Keratinocyte (primary cell): ENCODE data around the gene SPINK9. TPM values are rescaled to one million over a fixed set of nuclear protein-coding genes. Genes with fewer than 3 reads are reported as not detected.

Source experiments
- DNase-seq: peaks from one replicate; pipeline ENCODE4 v3.0.0-alpha.2; 2011; ENCODE audit warnings: low read depth, missing footprints, low spot score
- FAIRE-seq: peaks from 2 replicates; lab custom pipeline; 2011; peaks lifted over from hg19 to GRCh38; lab: Jason Lieb, UNC
- H2AFZ ChIP-seq: 2 replicates; pipeline ENCODE4 v1.6.0; 2012; ENCODE audit warnings: low read length, control low read depth, inconsistent platforms; ENCODE audit not compliant: control insufficient read depth
- H3K27ac ChIP-seq: 2 replicates; pipeline ENCODE4 v1.5.1; 2011; ENCODE audit warnings: low read length; ENCODE audit not compliant: control insufficient read depth, insufficient read depth
- H3K27me3 ChIP-seq: 3 replicates; pipeline ENCODE4 v1.6.0; 2011; ENCODE audit warnings: low read length; ENCODE audit not compliant: control insufficient read depth, insufficient read depth; ENCODE audit errors: extremely low read depth
- H3K36me3 ChIP-seq, 2 experiments: 2 replicates in 1 of 2; 3 replicates in 1 of 2; pipeline ENCODE4 v1.5.1; 2011; ENCODE audit warnings: low read length in 2 of 2, mild to moderate bottlenecking in 1 of 2; ENCODE audit not compliant: control insufficient read depth in 2 of 2, insufficient read depth in 2 of 2; ENCODE audit errors: extremely low read depth in 1 of 2
- H3K4me1 ChIP-seq: 3 replicates; pipeline ENCODE4 v1.5.1; 2011; ENCODE audit warnings: low read length; ENCODE audit not compliant: control insufficient read depth, insufficient read depth; ENCODE audit errors: extremely low read depth
- H3K4me2 ChIP-seq: 3 replicates; pipeline ENCODE4 v1.6.0; 2011; ENCODE audit warnings: low read depth, low read length; ENCODE audit not compliant: control insufficient read depth, insufficient read depth; ENCODE audit errors: extremely low read depth
- H3K4me3 ChIP-seq, 3 experiments: fragments of 200-600 bp in 1 of 3; sonication (generic) in 1 of 3; 2 replicates in 2 of 3; 3 replicates in 1 of 3; pipeline ENCODE4 v1.5.1; 2011 to 2016; ENCODE audit warnings: low read length in 3 of 3, mild to moderate bottlenecking in 3 of 3, control low read depth in 2 of 3, inconsistent platforms in 1 of 3, low read depth in 1 of 3, mixed read lengths in 1 of 3, mixed run types in 1 of 3, moderate library complexity in 1 of 3; ENCODE audit not compliant: control insufficient read depth in 2 of 3, insufficient read depth in 2 of 3; ENCODE audit errors: extremely low read depth in 1 of 3
- H3K79me2 ChIP-seq: 2 replicates; pipeline ENCODE4 v1.6.0; 2012; ENCODE audit warnings: low read length; ENCODE audit not compliant: control insufficient read depth, insufficient read depth
- H3K9ac ChIP-seq: 3 replicates; pipeline ENCODE4 v1.6.0; 2011; ENCODE audit warnings: low read length; ENCODE audit not compliant: control insufficient read depth, insufficient read depth; ENCODE audit errors: extremely low read depth
- H3K9me1 ChIP-seq: 3 replicates; pipeline ENCODE4 v1.6.0; 2011; ENCODE audit warnings: low read length; ENCODE audit not compliant: control insufficient read depth, insufficient read depth; ENCODE audit errors: extremely low read depth
- H3K9me3 ChIP-seq: 2 replicates; pipeline ENCODE4 v1.5.1; 2012; ENCODE audit warnings: low read depth, low read length; ENCODE audit not compliant: control insufficient read depth
- H4K20me1 ChIP-seq: 3 replicates; pipeline ENCODE4 v1.6.0; 2011; ENCODE audit warnings: low read length; ENCODE audit not compliant: control insufficient read depth, insufficient read depth; ENCODE audit errors: extremely low read depth
- EZH2 ChIP-seq: IDR thresholded peaks from one replicate; pipeline ENCODE4 v1.6.1; 2012; ENCODE audit warnings: inconsistent platforms, mild to moderate bottlenecking, low read length, moderate library complexity
- dilution Hi-C: fragments of 300-500 bp; cut with MboI; formaldehyde crosslinking; loops from one replicate; pipeline ENCODE4 v1.7.0; 2020; ENCODE audit warnings: low sequenced_read_pairs; ENCODE audit not compliant: extremely low pct_ligation_motif_present
- polyA plus RNA-seq, 5 experiments: library from polyadenylated mRNA; depleted of rRNA in 3 of 5; stranded (reverse) in 3 of 5; stranded (forward) in 1 of 5; unstranded in 1 of 5; fragments of >200 nt; gene quantifications; 1 replicate in 1 of 5; 2 replicates in 3 of 5; 3 replicates in 1 of 5; pipeline versions ENCODE4 v1.2.1 to v1.2.3, GENCODE V29; 2011 to 2012; ENCODE audit warnings: missing spikeins in 2 of 5, low read depth in 1 of 5, low replicate concordance in 1 of 5
- TF ChIP-seq, protein P1 (sequence below), 3 experiments: IDR thresholded peaks in 1 of 3; conservative IDR thresholded peaks in 1 of 3; optimal IDR thresholded peaks in 1 of 3; 2 replicates in 2 of 3; 3 replicates in 1 of 3; pipeline versions ENCODE3 to v1.5.1; 2011; ENCODE audit warnings: low read length in 3 of 3, mild to moderate bottlenecking in 3 of 3, moderate library complexity in 2 of 3, control low read depth in 1 of 3, inconsistent platforms in 1 of 3; ENCODE audit not compliant: insufficient read depth in 2 of 3; ENCODE audit errors: extremely low read depth in 1 of 3

SPINK9 gene
- polyA plus RNA-seq, 1 donor (not counting 4 experiments of a cell fraction or from before 2014, with no cell fraction given): not detected

DNA sequence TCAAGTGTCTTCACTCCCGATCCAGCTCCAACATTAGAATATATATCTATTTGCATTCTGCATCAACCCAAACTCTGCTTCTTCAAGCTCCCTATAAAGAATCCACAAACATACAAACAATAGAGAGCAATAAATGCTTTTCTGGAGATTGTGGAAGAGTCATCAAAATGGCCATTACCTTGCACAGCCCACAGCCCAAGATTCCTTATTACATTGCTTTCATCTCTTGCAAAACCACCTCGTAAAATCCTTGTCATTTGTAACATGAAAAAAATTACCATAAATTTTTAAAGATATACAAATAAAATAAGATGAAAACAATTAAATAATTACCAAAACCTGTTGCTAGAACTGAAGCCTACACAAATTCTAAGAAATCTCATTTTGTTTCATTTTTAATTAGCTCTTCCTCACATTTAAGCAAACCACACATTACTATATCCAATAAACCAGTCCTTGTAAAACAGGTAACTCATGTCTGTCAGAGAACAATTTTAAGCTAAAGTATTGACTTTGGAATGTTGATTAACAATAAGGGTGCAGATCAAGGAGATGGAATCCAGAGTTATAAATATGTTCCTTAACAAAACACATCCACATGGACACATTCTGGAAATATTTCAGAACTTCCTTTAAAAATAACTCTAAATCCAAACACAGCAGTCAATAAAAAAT, 7.1 kb downstream of the SPINK9 start:
- no peak for DNase-seq
- Histone ChIP-seq H3K9me1 (no peaks in the 10 kb centered on the region), H3K4me1 (peaks cover 12% of the 10 kb centered on the region), H3K36me3 (no peaks in the 10 kb centered on the region), H3K79me2 (no peaks in the 10 kb centered on the region), H3K9ac (no peak overlapping the region), H3K27me3 (no peaks in the 10 kb centered on the region), H3K27ac (peak overlapping the region; percentile 43), H3K4me2 (peak overlapping the region; percentile 50), H3K4me3 (no peak overlapping the region), H4K20me1 (no peaks in the 10 kb centered on the region), H2AFZ (no peak overlapping the region), H3K9me3 (no peaks in the 10 kb centered on the region)
- TF ChIP-seq, protein P1, sequence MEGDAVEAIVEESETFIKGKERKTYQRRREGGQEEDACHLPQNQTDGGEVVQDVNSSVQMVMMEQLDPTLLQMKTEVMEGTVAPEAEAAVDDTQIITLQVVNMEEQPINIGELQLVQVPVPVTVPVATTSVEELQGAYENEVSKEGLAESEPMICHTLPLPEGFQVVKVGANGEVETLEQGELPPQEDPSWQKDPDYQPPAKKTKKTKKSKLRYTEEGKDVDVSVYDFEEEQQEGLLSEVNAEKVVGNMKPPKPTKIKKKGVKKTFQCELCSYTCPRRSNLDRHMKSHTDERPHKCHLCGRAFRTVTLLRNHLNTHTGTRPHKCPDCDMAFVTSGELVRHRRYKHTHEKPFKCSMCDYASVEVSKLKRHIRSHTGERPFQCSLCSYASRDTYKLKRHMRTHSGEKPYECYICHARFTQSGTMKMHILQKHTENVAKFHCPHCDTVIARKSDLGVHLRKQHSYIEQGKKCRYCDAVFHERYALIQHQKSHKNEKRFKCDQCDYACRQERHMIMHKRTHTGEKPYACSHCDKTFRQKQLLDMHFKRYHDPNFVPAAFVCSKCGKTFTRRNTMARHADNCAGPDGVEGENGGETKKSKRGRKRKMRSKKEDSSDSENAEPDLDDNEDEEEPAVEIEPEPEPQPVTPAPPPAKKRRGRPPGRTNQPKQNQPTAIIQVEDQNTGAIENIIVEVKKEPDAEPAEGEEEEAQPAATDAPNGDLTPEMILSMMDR (optimal IDR thresholded peaks at IDR 0.05 in 1 of 3, IDR thresholded peaks at IDR 0.05 in 1 of 3, conservative IDR thresholded peaks at IDR 0.05 in 1 of 3; ENCODE audit: extremely low read depth in 1 of 3, insufficient read depth in 2 of 3, low read length in 3 of 3): no peak
- no peak for TF ChIP-seq EZH2
- no peak for FAIRE-seq
- dilution Hi-C loops: no loop called here

DNA sequence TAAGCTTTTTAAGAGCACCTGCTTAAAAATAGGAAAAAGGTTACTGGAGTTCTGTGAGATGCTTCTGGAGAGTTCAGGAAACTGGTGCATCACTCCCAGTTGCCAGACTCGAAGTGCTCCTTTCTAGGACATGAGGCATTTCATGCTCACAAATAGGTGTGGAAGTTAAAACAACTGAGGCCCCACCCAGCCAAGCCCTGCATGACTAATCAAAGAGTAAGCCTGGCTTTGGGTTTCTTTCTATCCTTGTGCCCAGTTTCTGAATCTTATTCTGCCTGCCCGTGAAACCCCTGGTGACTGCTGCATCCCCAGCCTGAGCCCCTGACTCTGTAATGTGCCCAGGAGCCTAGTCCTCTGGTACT, 7.7 kb downstream of the SPINK9 start:
- Histone ChIP-seq H3K27me3 (no peaks in the 10 kb centered on the region), H3K9ac (no peak overlapping the region), H3K36me3 (no peaks in the 10 kb centered on the region), H3K79me2 (no peaks in the 10 kb centered on the region), H3K4me2 (peak overlapping the region; percentile 50), H3K27ac (peak overlapping the region; percentile 63), H3K4me3 (no peak overlapping the region), H3K9me3 (no peaks in the 10 kb centered on the region), H3K9me1 (no peaks in the 10 kb centered on the region), H2AFZ (peak overlapping the region; percentile 60), H3K4me1 (peaks cover 12% of the 10 kb centered on the region), H4K20me1 (no peaks in the 10 kb centered on the region)
- dilution Hi-C loops: no loop called here
- DNase-seq (peak; percentile 26), FAIRE-seq (peak; percentile 86)
- TF ChIP-seq EZH2: no peak
- TF ChIP-seq, protein P1 (optimal IDR thresholded peaks at IDR 0.05 in 1 of 3, IDR thresholded peaks at IDR 0.05 in 1 of 3, conservative IDR thresholded peaks at IDR 0.05 in 1 of 3; ENCODE audit: extremely low read depth in 1 of 3, insufficient read depth in 2 of 3, low read length in 3 of 3): no peak
